GM21723 (cell line): ENCODE results near the gene MAPK8IP2.
"Not testable (repeated sequence)": the region's sequence is repeated elsewhere in the genome, so short reads cannot be mapped to it uniquely, and the experiment has no call there.

Source experiments
- ATAC-seq: cut with Tn5 transposase; IDR thresholded peaks from one replicate; pipeline ENCODE4 v1.9.1; 2021; ENCODE audit warnings: mild to moderate bottlenecking, moderate library complexity; ENCODE audit not compliant: unreplicated experiment

The MAPK8IP2 gene

DNA sequence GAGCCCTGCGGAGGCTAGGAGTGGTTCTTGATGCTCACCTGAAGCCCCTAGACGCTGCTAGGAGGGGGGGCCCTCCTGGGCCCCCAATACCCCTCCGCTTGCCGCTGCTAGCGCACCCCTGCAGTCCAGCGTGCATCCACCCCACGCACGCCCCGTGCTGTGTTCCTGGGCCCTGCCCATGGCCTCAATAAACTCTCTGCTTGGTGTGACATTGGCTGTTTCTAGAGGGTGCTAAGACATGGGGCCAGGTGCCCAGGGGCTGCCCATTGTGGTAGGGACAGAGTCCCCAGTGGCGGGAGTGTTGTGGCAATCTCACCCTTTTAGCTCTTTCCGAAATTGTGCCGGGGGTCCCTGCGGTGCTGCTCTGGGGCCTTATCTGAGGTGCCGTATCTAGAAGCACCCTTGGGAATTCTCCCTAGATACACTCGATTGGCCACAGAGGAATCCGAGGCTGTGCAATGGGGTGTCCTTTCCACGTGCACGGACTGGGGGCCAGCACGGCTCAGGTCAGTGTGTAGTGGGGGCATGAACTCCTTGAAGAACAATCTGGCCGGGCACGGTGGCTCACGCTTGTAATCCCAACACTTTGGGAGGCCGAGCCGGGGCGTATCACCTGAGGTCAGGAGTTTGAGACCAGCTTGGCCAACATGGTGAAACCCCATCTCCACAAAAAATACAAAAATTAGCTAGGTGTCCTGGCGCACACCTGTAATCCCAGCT lies 10.9 kb downstream of the MAPK8IP2 start:
- no peak for ATAC-seq

GRCh38 chr22:50612168-50612527 lies 11.6 kb downstream of the MAPK8IP2 start:
- no peak for ATAC-seq

DNA sequence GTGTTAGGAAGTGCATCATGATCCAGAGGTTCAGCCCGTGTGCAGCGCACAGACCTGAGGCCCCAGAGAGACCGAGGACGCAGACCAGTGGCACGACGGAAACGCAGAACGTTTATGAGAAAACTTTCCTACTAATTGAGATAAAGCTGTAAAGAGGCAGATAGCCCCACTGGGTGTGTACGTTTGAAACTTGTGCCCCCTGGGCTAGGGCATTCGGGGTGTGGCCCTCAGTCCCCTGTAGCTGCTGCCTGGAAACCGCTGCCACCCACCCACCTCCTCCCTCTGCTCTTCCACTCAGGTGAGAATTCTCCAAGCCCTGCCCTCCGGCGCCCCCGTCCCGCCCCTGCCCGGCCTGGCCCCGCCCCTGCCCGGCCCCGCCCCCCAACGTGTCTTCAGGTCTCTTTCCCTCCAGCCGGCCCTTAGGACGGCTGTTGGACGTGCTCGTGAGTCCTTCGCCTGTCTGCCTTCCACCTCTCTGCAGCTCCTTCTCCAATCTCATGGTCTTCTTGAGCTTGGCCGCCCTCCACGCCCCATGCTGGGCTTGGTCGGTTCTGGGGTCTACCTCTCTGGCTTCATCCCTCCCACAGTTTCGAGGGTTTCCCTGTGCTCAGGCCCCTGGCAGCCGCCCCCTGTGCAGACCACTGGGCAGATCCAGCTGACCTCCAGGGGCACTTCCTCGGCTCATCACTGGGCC lies 12.1 kb downstream of the MAPK8IP2 start:
- ATAC-seq = no peak

GRCh38 chr22:50613291-50613981 lies 12.8 kb downstream of the MAPK8IP2 start:
- no peak for ATAC-seq

- not testable (repeated sequence) for ATAC-seq
Measured at GRCh38 chr22:50614296-50614695, 13.7 kb downstream of the MAPK8IP2 start.

GRCh38 chr22:50620593-50621355 lies 20.2 kb downstream of the MAPK8IP2 start:
- ATAC-seq = peak; percentile 56

GRCh38 chr22:50621356-50621880 lies 20.8 kb downstream of the MAPK8IP2 start:
- peak; percentile 40 for ATAC-seq

- ATAC-seq = no peak
Measured at GRCh38 chr22:50621948-50622722, 21.5 kb downstream of the MAPK8IP2 start.

GRCh38 chr22:50622723-50623327 lies 22.2 kb downstream of the MAPK8IP2 start:
- no peak for ATAC-seq

GRCh38 chr22:50624347-50625130 lies 23.9 kb downstream of the MAPK8IP2 start:
- ATAC-seq = no peak

DNA sequence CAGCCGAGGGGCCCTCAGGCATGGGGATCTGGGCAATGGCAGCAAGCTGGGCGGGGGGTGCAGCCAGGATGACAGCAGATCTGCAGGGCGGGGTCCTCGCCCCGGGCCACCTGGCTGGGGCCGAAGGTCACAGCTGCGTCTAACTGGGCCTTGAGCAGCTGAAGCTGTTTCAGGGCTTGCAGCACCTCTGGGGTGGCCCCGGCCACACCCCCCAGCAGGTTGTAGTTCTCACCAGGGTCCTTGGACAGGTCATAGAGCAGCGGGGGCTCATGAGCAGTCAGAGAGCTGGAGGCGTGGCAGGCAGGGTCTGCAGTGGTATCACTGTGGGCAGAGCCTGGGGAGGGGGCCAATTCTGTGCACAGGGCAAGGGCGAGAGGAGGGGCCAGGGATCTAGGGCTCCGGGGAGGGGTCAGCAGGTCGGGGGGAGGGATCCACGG lies 24.6 kb downstream of the MAPK8IP2 start:
- ATAC-seq = no peak

- no peak for ATAC-seq
Measured at GRCh38 chr22:50625568-50626313, 25.1 kb downstream of the MAPK8IP2 start.

DNA sequence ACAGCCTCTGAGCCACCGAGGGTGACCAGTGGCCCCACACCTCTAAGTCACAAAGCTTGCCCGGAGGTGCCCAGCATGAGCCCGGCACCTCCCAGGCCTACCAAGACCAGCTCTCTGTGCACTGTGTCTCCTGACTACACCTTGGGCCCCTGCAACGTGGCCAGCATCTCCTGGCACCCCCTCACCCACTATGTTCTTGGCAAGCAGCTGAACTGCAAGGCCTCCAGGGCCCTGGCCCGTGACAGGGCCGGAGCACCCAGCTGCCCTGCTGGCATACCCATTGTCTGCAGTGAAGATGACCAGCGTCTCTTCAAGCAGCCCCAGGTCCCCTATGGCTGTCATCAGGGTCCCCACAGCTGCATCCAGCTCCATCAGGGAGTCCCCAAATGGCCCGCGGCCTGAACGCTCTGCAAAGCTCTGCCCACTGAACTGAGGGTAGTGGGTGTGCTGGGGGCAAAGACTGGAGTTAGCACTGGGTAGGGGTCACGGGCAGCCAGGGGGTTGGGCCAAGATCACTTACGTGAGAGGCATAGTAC lies 25.8 kb downstream of the MAPK8IP2 start:
- no peak for ATAC-seq

- ATAC-seq = no peak
Measured at GRCh38 chr22:50626850-50627641, 26.5 kb downstream of the MAPK8IP2 start.

- ATAC-seq = peak; percentile 64
Measured at GRCh38 chr22:50627642-50628542, 27.3 kb downstream of the MAPK8IP2 start, which contains the start of gene ARSA. Gene ARSA, minus strand, starts transcription at chr22:50628152. Its CDS starts 373 bp downstream, at chr22:50627779.

- ATAC-seq = no peak
Measured at GRCh38 chr22:50628543-50629134, 28.0 kb downstream of the MAPK8IP2 start.
